IPS-11a (cell line): ENCODE results near the gene NDUFS1.
"Not testable (repeated sequence)": the region's sequence is repeated elsewhere in the genome, so short reads cannot be mapped to it uniquely, and the experiment has no call there.

Experiments
- H3K4me3 ChIP-seq: one replicate; pipeline ENCODE4 v1.5.1; 2013; ENCODE audit warnings: low read depth, low read length, control low read depth

NDUFS1 gene

GRCh38 chr2:206105541-206105940 lies 53.7 kb downstream of the NDUFS1 start:
- no peak overlapping the region for H3K4me3 ChIP-seq

GRCh38 chr2:206105038-206105437 lies 54.2 kb downstream of the NDUFS1 start:
- H3K4me3 ChIP-seq, result no peak overlapping the region

GRCh38 chr2:206098872-206099271 lies 60.4 kb downstream of the NDUFS1 start:
- not testable (repeated sequence) for H3K4me3 ChIP-seq

- no peak overlapping the region for H3K4me3 ChIP-seq
Observed at GRCh38 chr2:206098471-206098870, 60.8 kb downstream of the NDUFS1 start.

- H3K4me3 ChIP-seq, result no peak overlapping the region
Observed at GRCh38 chr2:206096876-206097275, 62.4 kb downstream of the NDUFS1 start.

- H3K4me3 ChIP-seq, result no peak overlapping the region
Observed at GRCh38 chr2:206095536-206096332, 63.5 kb downstream of the NDUFS1 start.

- H3K4me3 ChIP-seq, result no peak overlapping the region
Observed at GRCh38 chr2:206092297-206092696, 66.9 kb downstream of the NDUFS1 start.

- no peak overlapping the region for H3K4me3 ChIP-seq
Observed at GRCh38 chr2:206088248-206088647, 71.0 kb downstream of the NDUFS1 start.

- H3K4me3 ChIP-seq, result peak overlapping the region; percentile 87
Observed at GRCh38 chr2:206086716-206087350, 72.4 kb downstream of the NDUFS1 start.

- H3K4me3 ChIP-seq, result peak within 1 kb of the TSS; percentile 87
Observed at GRCh38 chr2:206085742-206086445, 73.3 kb downstream of the NDUFS1 start, which contains the start of gene INO80D. Gene INO80D (minus strand): TSS chr2:206086174. CDS start chr2:206063016, 23,158 bp downstream.

GRCh38 chr2:206084870-206085741 lies 74.1 kb downstream of the NDUFS1 start:
- H3K4me3 ChIP-seq, result peak overlapping the region; percentile 87

GRCh38 chr2:206084439-206084869 lies 74.8 kb downstream of the NDUFS1 start:
- peak overlapping the region; percentile 87 for H3K4me3 ChIP-seq

GRCh38 chr2:206083602-206084438 lies 75.4 kb downstream of the NDUFS1 start:
- H3K4me3 ChIP-seq, result peak overlapping the region; percentile 87

GRCh38 chr2:206082298-206082843 lies 76.9 kb downstream of the NDUFS1 start:
- no peak overlapping the region for H3K4me3 ChIP-seq

- no peak overlapping the region for H3K4me3 ChIP-seq
Observed at GRCh38 chr2:206080927-206081326, 78.3 kb downstream of the NDUFS1 start.

GRCh38 chr2:206079699-206080465 lies 79.4 kb downstream of the NDUFS1 start:
- no peak overlapping the region for H3K4me3 ChIP-seq

GRCh38 chr2:206077879-206078278 lies 81.4 kb downstream of the NDUFS1 start:
- not testable (repeated sequence) for H3K4me3 ChIP-seq

- no peak overlapping the region for H3K4me3 ChIP-seq
Observed at GRCh38 chr2:206075113-206075512, 84.1 kb downstream of the NDUFS1 start.

- no peak overlapping the region for H3K4me3 ChIP-seq
Observed at GRCh38 chr2:206071807-206072206, 87.4 kb downstream of the NDUFS1 start.
